Fibroblast of mammary gland (primary cell): ENCODE measurements around the gene PPP1R37.

ENCODE experiments used
- DNase-seq: peaks from one replicate; pipeline ENCODE4 v3.0.0-alpha.2; 2010; ENCODE audit warnings: low read depth
- H3K4me3 ChIP-seq: 2 replicates; pipeline ENCODE4 v1.5.1; 2011; ENCODE audit warnings: low read depth, mild to moderate bottlenecking, low read length, moderate library complexity; ENCODE audit not compliant: control insufficient read depth
- TF ChIP-seq, protein P1 (sequence below): conservative IDR thresholded peaks from 2 replicates; pipeline ENCODE4 v1.5.1; 2011; ENCODE audit warnings: low read depth, low read length, inconsistent platforms; ENCODE audit not compliant: control insufficient read depth, insufficient read depth

The PPP1R37 gene

DNA sequence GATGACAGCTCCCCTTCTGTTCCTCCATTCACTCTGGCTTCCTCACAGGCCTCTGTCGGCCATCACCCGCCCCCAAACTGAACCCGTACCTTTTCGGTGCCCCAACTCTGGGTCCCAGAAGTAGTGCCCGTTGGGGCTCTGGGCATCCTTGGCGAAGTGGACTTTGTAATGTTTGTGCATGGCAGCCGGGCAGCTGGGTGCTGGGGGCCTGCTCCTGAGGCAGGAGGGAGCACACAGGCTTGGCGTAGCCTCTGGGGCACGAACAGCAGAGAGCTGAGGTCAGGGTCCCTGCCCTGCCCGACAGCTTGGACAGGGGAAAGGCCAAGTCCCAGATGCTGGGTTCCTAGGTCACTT lies 67.0 kb downstream of the PPP1R37 start:
- TF ChIP-seq, protein P1, sequence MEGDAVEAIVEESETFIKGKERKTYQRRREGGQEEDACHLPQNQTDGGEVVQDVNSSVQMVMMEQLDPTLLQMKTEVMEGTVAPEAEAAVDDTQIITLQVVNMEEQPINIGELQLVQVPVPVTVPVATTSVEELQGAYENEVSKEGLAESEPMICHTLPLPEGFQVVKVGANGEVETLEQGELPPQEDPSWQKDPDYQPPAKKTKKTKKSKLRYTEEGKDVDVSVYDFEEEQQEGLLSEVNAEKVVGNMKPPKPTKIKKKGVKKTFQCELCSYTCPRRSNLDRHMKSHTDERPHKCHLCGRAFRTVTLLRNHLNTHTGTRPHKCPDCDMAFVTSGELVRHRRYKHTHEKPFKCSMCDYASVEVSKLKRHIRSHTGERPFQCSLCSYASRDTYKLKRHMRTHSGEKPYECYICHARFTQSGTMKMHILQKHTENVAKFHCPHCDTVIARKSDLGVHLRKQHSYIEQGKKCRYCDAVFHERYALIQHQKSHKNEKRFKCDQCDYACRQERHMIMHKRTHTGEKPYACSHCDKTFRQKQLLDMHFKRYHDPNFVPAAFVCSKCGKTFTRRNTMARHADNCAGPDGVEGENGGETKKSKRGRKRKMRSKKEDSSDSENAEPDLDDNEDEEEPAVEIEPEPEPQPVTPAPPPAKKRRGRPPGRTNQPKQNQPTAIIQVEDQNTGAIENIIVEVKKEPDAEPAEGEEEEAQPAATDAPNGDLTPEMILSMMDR: no peak
- no peak overlapping the region for H3K4me3 ChIP-seq
- no peak for DNase-seq

DNA sequence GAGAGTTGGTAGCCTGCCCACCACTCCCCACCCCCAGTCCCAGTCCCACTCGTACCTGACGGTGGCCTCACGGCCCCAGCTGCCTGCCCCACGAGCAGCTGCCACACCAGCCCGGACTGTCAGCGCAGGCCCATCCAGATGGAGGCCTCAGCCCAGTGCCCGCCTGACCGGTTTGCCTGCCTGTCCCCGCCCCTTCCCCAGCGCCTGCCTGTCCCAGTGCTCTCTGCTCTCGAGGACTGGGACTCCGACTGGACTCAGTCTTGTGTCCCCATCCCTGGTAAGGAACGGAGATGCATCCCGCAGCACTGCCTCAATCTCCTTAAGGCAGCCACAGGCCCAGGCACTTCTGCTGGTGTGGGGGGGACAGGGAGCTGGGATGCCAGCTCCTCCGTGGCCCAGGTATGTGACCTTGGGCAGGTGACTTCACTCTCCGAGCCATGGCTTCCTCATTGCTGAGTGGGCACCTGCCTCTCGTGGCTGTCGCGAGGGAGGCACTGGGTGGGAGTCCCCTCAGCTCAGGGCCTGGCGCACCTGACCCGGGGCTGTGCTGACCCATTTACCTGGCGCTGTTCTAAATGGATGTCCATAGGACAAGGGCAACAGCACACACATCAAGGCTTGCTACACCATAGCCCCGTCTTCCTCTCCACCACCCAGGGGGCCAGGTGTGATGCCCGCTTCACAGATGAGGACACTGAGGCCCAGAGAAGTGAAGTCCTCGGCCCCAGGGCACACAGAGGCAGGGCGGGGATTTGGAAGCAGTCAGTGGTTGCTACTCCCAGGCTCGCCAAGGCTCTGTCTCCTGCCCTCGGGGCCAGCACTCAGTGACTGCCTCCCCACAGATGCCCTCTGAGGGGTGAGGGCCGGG lies 68.1 kb downstream of the PPP1R37 start, which contains the start of gene NKPD1:
Gene NKPD1, minus strand, starts transcription at position 113 of the 868 bp plus-strand sequence. CDS start 832 bp downstream, outside the sequence.
- H3K4me3 ChIP-seq: no peak within 1 kb of the TSS
- no peak for DNase-seq
- TF ChIP-seq, protein P1: no peak

DNA sequence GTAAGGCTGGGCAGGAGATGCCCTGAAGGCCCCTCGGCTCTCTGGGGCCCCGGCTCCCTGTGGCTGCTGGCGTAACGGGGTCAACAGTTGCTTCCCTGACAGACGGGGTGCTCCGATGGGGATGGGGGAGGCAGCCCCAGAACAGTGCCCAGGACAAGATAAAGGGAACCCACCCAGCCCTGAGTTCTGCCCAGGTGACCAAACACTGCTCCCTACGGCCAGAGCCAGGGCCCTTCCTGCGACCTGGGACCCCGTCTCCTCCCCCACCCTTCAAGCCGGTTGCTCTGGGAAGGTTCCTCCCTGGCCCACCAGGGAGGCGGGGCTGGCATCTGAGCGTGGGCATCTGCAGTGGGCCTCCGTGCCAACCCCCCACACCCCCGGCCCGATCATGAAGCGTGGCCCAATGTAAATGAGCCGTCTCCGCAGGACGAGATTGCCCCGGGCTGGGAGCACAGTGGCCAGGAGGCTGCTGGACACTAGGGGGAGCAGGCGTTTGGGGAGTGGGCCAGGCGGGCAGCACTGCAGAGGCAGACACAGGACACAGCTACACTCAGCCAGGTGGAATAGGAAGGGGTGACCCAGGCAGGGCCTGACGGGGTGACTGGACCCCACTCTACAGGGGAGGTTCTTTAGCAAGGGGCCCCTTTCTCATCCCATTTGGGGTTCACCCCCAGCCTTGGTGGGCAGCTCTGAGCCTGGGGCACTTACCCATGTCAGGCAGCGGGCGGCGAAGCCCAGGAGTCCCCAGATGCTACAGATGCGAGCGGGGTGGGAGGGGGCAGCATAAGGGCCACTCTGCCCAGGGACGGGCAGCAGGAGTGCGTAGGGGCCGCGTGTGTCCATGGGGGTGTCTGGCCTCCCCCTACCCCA lies 69.0 kb downstream of the PPP1R37 start:
- peak; percentile 28 for DNase-seq
- no peak overlapping the region for H3K4me3 ChIP-seq
- TF ChIP-seq, protein P1: peak; percentile 55

DNA sequence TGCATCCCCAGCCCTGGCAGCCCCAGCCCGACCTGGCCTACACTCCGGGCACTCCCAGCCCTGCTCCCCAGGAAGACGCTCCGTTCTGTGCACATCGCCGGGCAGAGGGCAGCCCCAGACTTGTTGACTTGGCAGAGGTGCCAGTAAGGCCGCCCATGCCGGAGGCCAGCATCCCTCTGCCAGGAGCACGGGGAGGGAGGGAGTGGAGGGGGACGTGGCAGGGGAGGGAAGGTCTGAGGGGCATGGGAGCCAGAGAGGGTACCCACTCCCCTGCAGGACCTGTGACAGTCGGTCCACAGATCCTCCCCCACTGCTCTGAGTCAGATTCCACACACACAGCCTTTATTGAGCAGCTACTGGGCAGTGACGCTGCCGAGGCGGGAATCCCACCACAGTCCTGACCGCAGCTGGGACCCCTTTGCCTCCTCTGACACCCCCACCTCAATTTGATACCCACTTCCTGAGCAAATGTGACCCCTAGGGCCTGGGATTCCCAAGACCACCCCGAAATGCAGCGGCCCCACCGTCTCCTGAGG lies 69.7 kb downstream of the PPP1R37 start:
- TF ChIP-seq, protein P1: no peak
- DNase-seq: no peak
- H3K4me3 ChIP-seq: no peak overlapping the region

DNA sequence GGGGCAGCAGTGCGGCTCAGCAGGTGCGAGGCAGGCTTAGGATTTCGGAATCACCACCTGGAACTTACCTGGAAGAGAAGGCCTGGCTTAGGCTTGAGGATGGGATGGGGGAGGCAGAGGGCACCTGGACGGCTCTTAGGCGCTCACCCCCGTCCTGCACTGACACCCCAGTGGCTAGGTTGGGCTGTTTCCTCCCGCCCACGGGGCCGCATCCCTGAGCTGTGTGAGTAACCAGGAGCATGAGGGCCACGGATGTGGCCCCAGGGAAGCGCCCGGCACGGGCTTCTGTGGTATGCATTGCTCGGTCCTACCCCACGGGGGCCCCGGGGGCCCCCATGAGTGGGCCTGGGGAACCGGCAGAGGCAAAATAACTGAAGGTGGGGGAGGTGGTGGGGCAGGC lies 70.2 kb downstream of the PPP1R37 start:
- no peak overlapping the region for H3K4me3 ChIP-seq
- TF ChIP-seq, protein P1: no peak
- no peak for DNase-seq

DNA sequence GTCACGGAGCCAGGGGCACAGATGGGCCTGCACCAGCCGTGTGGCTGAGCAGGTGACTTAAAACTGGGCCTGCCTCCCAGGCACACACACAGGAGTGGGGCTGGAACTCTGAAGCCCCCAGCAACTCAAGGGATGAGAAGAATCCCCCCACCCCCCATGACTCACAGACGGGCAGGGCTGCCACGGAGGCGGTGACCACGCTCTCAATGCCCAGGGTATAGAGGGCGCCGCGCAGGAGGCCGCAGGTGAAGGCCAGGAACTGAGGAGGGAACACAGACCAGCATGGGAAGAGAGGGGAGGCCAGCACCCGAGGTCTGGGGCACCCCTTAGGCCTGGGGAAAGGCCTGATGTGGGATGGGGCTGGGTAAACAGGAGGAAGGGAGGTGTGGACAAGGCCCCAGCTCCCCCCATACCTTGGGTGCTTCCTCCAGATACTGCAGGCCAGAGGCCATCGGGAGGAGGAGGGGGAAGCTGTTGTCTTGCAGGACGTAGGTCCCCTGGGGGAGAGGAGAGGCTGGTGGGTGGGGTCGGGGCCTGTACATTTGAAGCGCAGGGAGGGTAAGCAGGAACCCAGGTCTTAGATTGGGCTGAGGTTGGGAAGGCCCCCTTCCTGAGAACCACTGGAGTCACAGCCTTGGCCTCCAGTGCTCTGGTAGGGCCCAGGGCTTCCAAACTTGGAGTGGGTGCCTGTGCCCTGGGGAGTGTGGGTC lies 70.9 kb downstream of the PPP1R37 start:
- no peak overlapping the region for H3K4me3 ChIP-seq
- DNase-seq: no peak
- TF ChIP-seq, protein P1: no peak
